ENCODE results near the gene FZD8. TPM values are rescaled to one million over a fixed set of nuclear protein-coding genes. Genes with fewer than 3 reads are reported as not detected.
A peak's percentile ranks its signal among the peaks of the same experiment; 100 is the strongest.

FZD8 gene
- total RNA-seq, 2 experiments from 2014 or later = 0.15 to 0.22 TPM

- no peak overlapping the region for H3K4me3 Mint-ChIP-seq
- peaks cover 50% of the 10 kb centered on the region for H3K27me3 Mint-ChIP-seq
- no peak for DNase-seq
- H3K4me1 Mint-ChIP-seq = peaks cover 15% of the 10 kb centered on the region
- CTCF ChIA-PET = interaction anchor here (1.2 to 1.7 kb wide), 2 partner anchors 10 to 14 kb away, joined by 5 to 7 read pairs; no protein-coding TSS in a partner anchor
- POLR2A ChIA-PET = interaction anchor here (0.6 kb wide), 1 partner anchor 58 kb away, joined by 3 read pairs; no protein-coding TSS in a partner anchor
- no peaks in the 10 kb centered on the region for H3K36me3 Mint-ChIP-seq (ENCODE audit: low read depth)
- H3K9me3 Mint-ChIP-seq = no peaks in the 10 kb centered on the region
- no peak overlapping the region for H3K27ac Mint-ChIP-seq
These were observed 4.6 kb downstream of the FZD8 start for GRCh38 chr10:35637462-35637861.

- Mint-ChIP-seq H3K4me3 (no peak overlapping the region), H3K27ac (no peak overlapping the region), H3K9me3 (no peaks in the 10 kb centered on the region), H3K36me3 (ENCODE audit: low read depth) (no peaks in the 10 kb centered on the region), H3K4me1 (peaks cover 12% of the 10 kb centered on the region), H3K27me3 (peaks cover 46% of the 10 kb centered on the region)
- DNase-seq = no peak
- ChIA-PET CTCF (interaction anchor here (1.7 kb wide), 1 partner anchor 13 kb away, joined by 5 read pairs; no protein-coding TSS in a partner anchor), POLR2A (interaction anchor here (0.6 kb wide), 1 partner anchor 58 kb away, joined by 3 read pairs; no protein-coding TSS in a partner anchor)
These were observed 5.1 kb downstream of the FZD8 start for GRCh38 chr10:35636956-35637355.

- Mint-ChIP-seq H3K27ac (no peak overlapping the region), H3K36me3 (ENCODE audit: low read depth) (no peaks in the 10 kb centered on the region), H3K4me3 (no peak overlapping the region), H3K9me3 (no peaks in the 10 kb centered on the region), H3K4me1 (peaks cover 8% of the 10 kb centered on the region), H3K27me3 (peaks cover 41% of the 10 kb centered on the region)
- peak; percentile 66 for DNase-seq
- CTCF ChIA-PET = interaction anchor here (0.8 kb wide), 1 partner anchor 16 kb away, joined by 3 read pairs; no protein-coding TSS in a partner anchor
- POLR2A ChIA-PET = no interaction called here
These were observed 6.5 kb downstream of the FZD8 start for GRCh38 chr10:35635576-35635975.

GRCh38 chr10:35633006-35633980, 8.8 kb downstream of the FZD8 start:
- Mint-ChIP-seq H3K4me3 (no peak overlapping the region), H3K36me3 (ENCODE audit: low read depth) (no peaks in the 10 kb centered on the region), H3K27me3 (peaks cover 28% of the 10 kb centered on the region), H3K9me3 (no peaks in the 10 kb centered on the region), H3K27ac (no peak overlapping the region), H3K4me1 (no peaks in the 10 kb centered on the region)
- CTCF ChIA-PET = interaction anchor here (0.7 kb wide), 1 partner anchor 340 kb away, joined by 3 read pairs; no protein-coding TSS in a partner anchor
- POLR2A ChIA-PET = no interaction called here
- DNase-seq = no peak

- CTCF ChIA-PET = no interaction called here
- no peaks in the 10 kb centered on the region for H3K36me3 Mint-ChIP-seq (ENCODE audit: low read depth)
- peaks cover 19% of the 10 kb centered on the region for H3K27me3 Mint-ChIP-seq
- H3K4me3 Mint-ChIP-seq = no peak overlapping the region
- POLR2A ChIA-PET = no interaction called here
- DNase-seq = no peak
- H3K4me1 Mint-ChIP-seq = no peaks in the 10 kb centered on the region
- H3K27ac Mint-ChIP-seq = no peak overlapping the region
- no peaks in the 10 kb centered on the region for H3K9me3 Mint-ChIP-seq
These were observed 10.1 kb downstream of the FZD8 start for GRCh38 chr10:35632027-35632426.

GRCh38 chr10:35631404-35631803, 10.7 kb downstream of the FZD8 start:
- Mint-ChIP-seq H3K9me3 (no peaks in the 10 kb centered on the region), H3K27me3 (peaks cover 14% of the 10 kb centered on the region), H3K27ac (no peak overlapping the region), H3K4me1 (no peaks in the 10 kb centered on the region), H3K36me3 (ENCODE audit: low read depth) (no peaks in the 10 kb centered on the region), H3K4me3 (no peak overlapping the region)
- POLR2A ChIA-PET = no interaction called here
- DNase-seq = no peak
- CTCF ChIA-PET = no interaction called here

- POLR2A ChIA-PET = no interaction called here
- H3K36me3 Mint-ChIP-seq (ENCODE audit: low read depth) = no peaks in the 10 kb centered on the region
- H3K9me3 Mint-ChIP-seq = no peaks in the 10 kb centered on the region
These were observed 15.1 kb downstream of the FZD8 start for GRCh38 chr10:35626971-35627507.

GRCh38 chr10:35614312-35614711, 27.8 kb downstream of the FZD8 start:
- no peak for DNase-seq
- peaks cover 16% of the 10 kb centered on the region for H3K27me3 Mint-ChIP-seq
- CTCF ChIA-PET = no interaction called here

More at GRCh38 chr10:35626971-35627507, 15.1 kb downstream of the FZD8 start:
- Mint-ChIP-seq H3K27ac (no peak overlapping the region), H3K4me1 (no peaks in the 10 kb centered on the region), H3K4me3 (no peak overlapping the region), H3K27me3 (peaks cover 6% of the 10 kb centered on the region)
- DNase-seq = no peak
- CTCF ChIA-PET = interaction anchor here (1.5 kb wide), 1 partner anchor 11 kb away, joined by 7 read pairs; no protein-coding TSS in a partner anchor

GRCh38 chr10:35613597-35614226, 28.4 kb downstream of the FZD8 start:
- Mint-ChIP-seq H3K9me3 (peaks cover 2% of the 10 kb centered on the region), H3K4me3 (no peak overlapping the region), H3K4me1 (no peaks in the 10 kb centered on the region), H3K27me3 (peaks cover 18% of the 10 kb centered on the region), H3K27ac (no peak overlapping the region), H3K36me3 (ENCODE audit: low read depth) (no peaks in the 10 kb centered on the region)
- ChIA-PET POLR2A (interaction anchor here (0.7 kb wide), 1 partner anchor 36 kb away, joined by 4 read pairs; no protein-coding TSS in a partner anchor), CTCF (no interaction called here)
- no peak for DNase-seq

More at GRCh38 chr10:35614312-35614711, 27.8 kb downstream of the FZD8 start:
- Mint-ChIP-seq H3K4me3 (no peak overlapping the region), H3K9me3 (peaks cover 2% of the 10 kb centered on the region), H3K4me1 (no peaks in the 10 kb centered on the region), H3K36me3 (ENCODE audit: low read depth) (no peaks in the 10 kb centered on the region), H3K27ac (no peak overlapping the region)
- POLR2A ChIA-PET = interaction anchor here (0.7 kb wide), 1 partner anchor 37 kb away, joined by 4 read pairs; no protein-coding TSS in a partner anchor

- DNase-seq = no peak
- Mint-ChIP-seq H3K27ac (no peak overlapping the region), H3K4me1 (no peaks in the 10 kb centered on the region), H3K9me3 (peaks cover 2% of the 10 kb centered on the region), H3K36me3 (ENCODE audit: low read depth) (no peaks in the 10 kb centered on the region), H3K4me3 (no peak overlapping the region), H3K27me3 (peaks cover 18% of the 10 kb centered on the region)
- ChIA-PET POLR2A (no interaction called here), CTCF (no interaction called here)
These were observed 29.0 kb downstream of the FZD8 start for GRCh38 chr10:35613107-35613440.

- CTCF ChIA-PET = interaction anchor here (0.9 kb wide), 1 partner anchor 19 kb away, joined by 3 read pairs; no protein-coding TSS in a partner anchor
- no peak overlapping the region for H3K27ac Mint-ChIP-seq
- H3K4me1 Mint-ChIP-seq = peaks cover under 1% of the 10 kb centered on the region
- POLR2A ChIA-PET = no interaction called here
- DNase-seq = no peak
- H3K27me3 Mint-ChIP-seq = peaks cover 18% of the 10 kb centered on the region
- no peaks in the 10 kb centered on the region for H3K36me3 Mint-ChIP-seq (ENCODE audit: low read depth)
- H3K4me3 Mint-ChIP-seq = no peak overlapping the region
- H3K9me3 Mint-ChIP-seq = peaks cover 2% of the 10 kb centered on the region
These were observed 29.6 kb downstream of the FZD8 start for GRCh38 chr10:35612385-35613106.

GRCh38 chr10:35611750-35612149, 30.3 kb downstream of the FZD8 start:
- ChIA-PET POLR2A (no interaction called here), CTCF (interaction anchor here (0.9 kb wide), 1 partner anchor 19 kb away, joined by 3 read pairs; no protein-coding TSS in a partner anchor)
- peaks cover 25% of the 10 kb centered on the region for H3K27me3 Mint-ChIP-seq
- H3K4me3 Mint-ChIP-seq = no peak overlapping the region
- peaks cover 2% of the 10 kb centered on the region for H3K9me3 Mint-ChIP-seq
- no peak for DNase-seq
- H3K27ac Mint-ChIP-seq = no peak overlapping the region
- H3K4me1 Mint-ChIP-seq = peaks cover 6% of the 10 kb centered on the region
- no peaks in the 10 kb centered on the region for H3K36me3 Mint-ChIP-seq (ENCODE audit: low read depth)
